Astrocyte (in vitro differentiated cells and primary cell): ENCODE measurements around the gene HIKESHI. TPM values are rescaled to one million over a fixed set of nuclear protein-coding genes. Genes with fewer than 3 reads are reported as not detected.

ENCODE experiments used
- DNase-seq: peaks from one replicate; pipeline ENCODE4 v3.0.0-alpha.2; 2010; ENCODE audit warnings: low read depth
- FAIRE-seq: peaks from 2 replicates; lab custom pipeline; 2011; peaks lifted over from hg19 to GRCh38; lab: Jason Lieb, UNC
- H2AFZ ChIP-seq: 2 replicates; pipeline ENCODE4 v1.6.0; 2012; ENCODE audit warnings: low read depth, low read length, inconsistent platforms
- H3K27ac ChIP-seq: 2 replicates; pipeline ENCODE4 v1.5.1; 2011; ENCODE audit warnings: low read depth, low read length, inconsistent platforms
- H3K27me3 ChIP-seq: 2 replicates; pipeline ENCODE4 v1.6.0; 2011; ENCODE audit warnings: low read length, inconsistent platforms; ENCODE audit not compliant: insufficient read depth
- H3K36me3 ChIP-seq: 2 replicates; pipeline ENCODE4 v1.5.1; 2011; ENCODE audit warnings: low read length, inconsistent platforms; ENCODE audit not compliant: insufficient read depth
- H3K4me1 ChIP-seq: 2 replicates; pipeline ENCODE4 v1.5.1; 2011; ENCODE audit warnings: low read length, inconsistent platforms; ENCODE audit not compliant: insufficient read depth
- H3K4me2 ChIP-seq: 2 replicates; pipeline ENCODE4 v1.6.0; 2012; ENCODE audit warnings: low read length, inconsistent platforms
- H3K4me3 ChIP-seq: 2 replicates; pipeline ENCODE4 v1.5.1; 2011; ENCODE audit warnings: low read depth, mild to moderate bottlenecking, low read length, inconsistent platforms; ENCODE audit not compliant: insufficient read depth
- H3K79me2 ChIP-seq: 2 replicates; pipeline ENCODE4 v1.6.0; 2012; ENCODE audit warnings: mild to moderate bottlenecking, low read length, inconsistent platforms; ENCODE audit not compliant: insufficient read depth
- H3K9ac ChIP-seq: 2 replicates; pipeline ENCODE4 v1.6.0; 2012; ENCODE audit warnings: mild to moderate bottlenecking, low read length, inconsistent platforms
- H3K9me3 ChIP-seq: 2 replicates; pipeline ENCODE4 v1.5.1; 2012; ENCODE audit warnings: low read depth, mild to moderate bottlenecking, low read length, inconsistent platforms; ENCODE audit not compliant: insufficient read depth
- H4K20me1 ChIP-seq: 2 replicates; pipeline ENCODE4 v1.6.0; 2012; ENCODE audit warnings: low read length, inconsistent platforms; ENCODE audit not compliant: insufficient read depth
- H3K27ac Mint-ChIP-seq: one replicate; pipeline ENCODE4 v1.8.0; 2021; ENCODE audit warnings: mild to moderate bottlenecking, mixed read lengths; ENCODE audit not compliant: unreplicated experiment
- H3K27me3 Mint-ChIP-seq: one replicate; pipeline ENCODE4 v1.8.0; 2021; ENCODE audit warnings: low read depth, mixed read lengths; ENCODE audit not compliant: unreplicated experiment
- H3K36me3 Mint-ChIP-seq: one replicate; pipeline ENCODE4 v1.8.0; 2021; ENCODE audit warnings: low read depth, mixed read lengths; ENCODE audit not compliant: unreplicated experiment
- H3K4me1 Mint-ChIP-seq: one replicate; pipeline ENCODE4 v1.8.0; 2021; ENCODE audit warnings: low read depth, mixed read lengths; ENCODE audit not compliant: unreplicated experiment
- H3K4me3 Mint-ChIP-seq: one replicate; pipeline ENCODE4 v1.8.0; 2021; ENCODE audit warnings: mild to moderate bottlenecking, moderate library complexity, mixed read lengths; ENCODE audit not compliant: unreplicated experiment
- H3K9me3 Mint-ChIP-seq: one replicate; pipeline ENCODE4 v1.8.0; 2021; ENCODE audit warnings: mild to moderate bottlenecking, mixed read lengths; ENCODE audit not compliant: unreplicated experiment
- EZH2 ChIP-seq: IDR thresholded peaks from 2 replicates; pipeline ENCODE4 v1.6.1; 2012; ENCODE audit warnings: mild to moderate bottlenecking, low read length, inconsistent platforms; ENCODE audit not compliant: insufficient read depth
- total RNA-seq: library from RNA; stranded (reverse); gene quantifications from 2 replicates; pipeline ENCODE4 v1.2.1, GENCODE V29; 2021
- TF ChIP-seq, protein P1 (sequence below): IDR thresholded peaks from 2 replicates; pipeline ENCODE4 v1.5.1; 2011; ENCODE audit warnings: low read depth, mild to moderate bottlenecking, inconsistent platforms, low read length, moderate library complexity; ENCODE audit not compliant: insufficient read depth

HIKESHI gene
- total RNA-seq, 1 donor from 2014 or later, result 42.3 TPM

DNA sequence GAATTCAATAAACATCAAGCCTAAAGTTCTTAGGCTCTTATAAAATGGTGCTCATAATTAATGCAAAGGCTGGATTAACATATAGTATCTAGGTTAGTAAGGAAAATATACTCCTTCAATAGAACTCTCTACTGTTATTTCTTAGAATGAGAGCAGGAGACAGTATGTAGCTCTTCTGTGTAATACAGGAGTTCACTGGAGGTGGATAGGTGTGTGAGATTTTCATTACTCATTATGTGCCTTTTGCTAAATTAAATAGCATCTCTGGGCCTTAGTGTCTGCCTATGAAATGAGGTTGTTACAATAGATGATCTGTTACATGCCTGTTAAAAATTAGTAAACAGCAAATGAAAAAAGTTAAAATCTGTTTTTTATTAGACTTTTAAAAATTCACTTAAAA, 36.8 kb upstream of the HIKESHI start:
- Mint-ChIP-seq H3K4me3 (no peak overlapping the region), H3K27ac (no peak overlapping the region), H3K36me3 (peaks cover 10% of the 10 kb centered on the region), H3K4me1 (no peaks in the 10 kb centered on the region), H3K27me3 (no peaks in the 10 kb centered on the region), H3K9me3 (no peaks in the 10 kb centered on the region)
- H3K4me2 ChIP-seq, result no peak overlapping the region
- no peaks in the 10 kb centered on the region for H4K20me1 ChIP-seq
- no peak for DNase-seq
- peaks cover 7% of the 10 kb centered on the region for H3K79me2 ChIP-seq
- no peak overlapping the region for H2AFZ ChIP-seq
- no peak overlapping the region for H3K27ac ChIP-seq
- H3K9ac ChIP-seq, result no peak overlapping the region
- H3K36me3 ChIP-seq, result peaks cover 10% of the 10 kb centered on the region
- no peak for TF ChIP-seq EZH2
- TF ChIP-seq, protein P1, sequence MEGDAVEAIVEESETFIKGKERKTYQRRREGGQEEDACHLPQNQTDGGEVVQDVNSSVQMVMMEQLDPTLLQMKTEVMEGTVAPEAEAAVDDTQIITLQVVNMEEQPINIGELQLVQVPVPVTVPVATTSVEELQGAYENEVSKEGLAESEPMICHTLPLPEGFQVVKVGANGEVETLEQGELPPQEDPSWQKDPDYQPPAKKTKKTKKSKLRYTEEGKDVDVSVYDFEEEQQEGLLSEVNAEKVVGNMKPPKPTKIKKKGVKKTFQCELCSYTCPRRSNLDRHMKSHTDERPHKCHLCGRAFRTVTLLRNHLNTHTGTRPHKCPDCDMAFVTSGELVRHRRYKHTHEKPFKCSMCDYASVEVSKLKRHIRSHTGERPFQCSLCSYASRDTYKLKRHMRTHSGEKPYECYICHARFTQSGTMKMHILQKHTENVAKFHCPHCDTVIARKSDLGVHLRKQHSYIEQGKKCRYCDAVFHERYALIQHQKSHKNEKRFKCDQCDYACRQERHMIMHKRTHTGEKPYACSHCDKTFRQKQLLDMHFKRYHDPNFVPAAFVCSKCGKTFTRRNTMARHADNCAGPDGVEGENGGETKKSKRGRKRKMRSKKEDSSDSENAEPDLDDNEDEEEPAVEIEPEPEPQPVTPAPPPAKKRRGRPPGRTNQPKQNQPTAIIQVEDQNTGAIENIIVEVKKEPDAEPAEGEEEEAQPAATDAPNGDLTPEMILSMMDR, result no peak
- H3K4me1 ChIP-seq, result no peaks in the 10 kb centered on the region
- H3K9me3 ChIP-seq, result no peaks in the 10 kb centered on the region
- no peaks in the 10 kb centered on the region for H3K27me3 ChIP-seq
- H3K4me3 ChIP-seq, result no peak overlapping the region
- no peak for FAIRE-seq

DNA sequence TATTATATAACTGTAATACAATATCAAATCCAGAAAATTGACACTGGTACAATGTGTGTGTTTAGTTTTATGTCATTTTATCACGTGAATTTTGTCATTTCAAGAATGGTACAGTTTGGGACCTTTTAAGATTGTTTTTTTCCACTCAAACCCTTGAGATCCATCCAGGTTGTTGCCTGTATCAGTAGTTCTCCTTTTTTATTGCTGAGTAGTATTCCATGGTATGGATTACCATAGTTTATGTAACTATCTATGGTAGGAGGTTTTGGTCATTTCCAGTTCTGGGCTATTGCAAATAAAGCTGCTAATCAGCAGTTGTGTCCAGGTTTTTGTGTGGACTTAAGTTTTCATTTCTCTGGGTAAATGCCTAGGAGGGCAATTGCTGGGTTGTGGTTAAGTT, 32.4 kb upstream of the HIKESHI start:
- H3K36me3 ChIP-seq, result peaks cover 10% of the 10 kb centered on the region
- peaks cover 8% of the 10 kb centered on the region for H4K20me1 ChIP-seq
- no peak for FAIRE-seq
- H3K4me3 ChIP-seq, result no peak overlapping the region
- H3K27me3 Mint-ChIP-seq, result no peaks in the 10 kb centered on the region
- peaks cover 30% of the 10 kb centered on the region for H3K79me2 ChIP-seq
- no peak overlapping the region for H2AFZ ChIP-seq
- DNase-seq, result no peak
- H3K9me3 Mint-ChIP-seq, result no peaks in the 10 kb centered on the region
- no peaks in the 10 kb centered on the region for H3K4me1 Mint-ChIP-seq
- no peak overlapping the region for H3K27ac ChIP-seq
- H3K27me3 ChIP-seq, result no peaks in the 10 kb centered on the region
- H3K4me3 Mint-ChIP-seq, result no peak overlapping the region
- TF ChIP-seq, protein P1, result no peak
- TF ChIP-seq EZH2, result no peak
- no peak overlapping the region for H3K27ac Mint-ChIP-seq
- H3K9ac ChIP-seq, result no peak overlapping the region
- H3K4me2 ChIP-seq, result no peak overlapping the region
- no peaks in the 10 kb centered on the region for H3K9me3 ChIP-seq
- H3K36me3 Mint-ChIP-seq, result no peaks in the 10 kb centered on the region
- no peaks in the 10 kb centered on the region for H3K4me1 ChIP-seq

DNA sequence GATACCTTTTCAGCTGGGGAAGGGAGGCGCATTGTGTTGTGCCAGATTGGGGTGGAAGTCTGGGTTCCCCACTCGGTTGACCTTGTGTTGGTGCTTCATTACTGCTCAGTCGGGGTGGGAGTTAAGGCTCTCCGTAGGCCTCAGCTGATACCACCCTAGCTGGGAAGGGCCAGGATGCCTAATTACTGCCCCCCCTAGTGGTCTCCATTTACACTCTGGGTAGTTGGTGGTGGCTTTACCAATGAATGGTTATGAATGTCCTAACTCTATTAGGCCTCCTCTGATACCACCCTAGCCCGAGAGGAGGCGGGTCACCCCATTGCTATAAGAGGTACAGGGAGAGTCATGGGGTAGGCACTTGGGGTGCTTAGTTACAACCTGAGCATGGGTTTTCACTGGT, 27.5 kb upstream of the HIKESHI start:
- no peak for DNase-seq
- Histone ChIP-seq H2AFZ (no peak overlapping the region), H3K27me3 (no peaks in the 10 kb centered on the region), H3K9me3 (no peaks in the 10 kb centered on the region), H3K79me2 (peaks cover 44% of the 10 kb centered on the region), H3K4me2 (no peak overlapping the region), H3K4me3 (no peak overlapping the region), H4K20me1 (peaks cover 9% of the 10 kb centered on the region), H3K27ac (no peak overlapping the region), H3K9ac (no peak overlapping the region), H3K4me1 (no peaks in the 10 kb centered on the region), H3K36me3 (peaks cover 18% of the 10 kb centered on the region)
- TF ChIP-seq EZH2, result no peak
- TF ChIP-seq, protein P1, result no peak
- H3K36me3 Mint-ChIP-seq, result peaks cover 3% of the 10 kb centered on the region
- no peak overlapping the region for H3K27ac Mint-ChIP-seq
- H3K4me1 Mint-ChIP-seq, result no peaks in the 10 kb centered on the region
- H3K9me3 Mint-ChIP-seq, result no peaks in the 10 kb centered on the region
- no peak for FAIRE-seq
- no peaks in the 10 kb centered on the region for H3K27me3 Mint-ChIP-seq
- H3K4me3 Mint-ChIP-seq, result no peak overlapping the region
